Heart right ventricle (tissue), 16 donors: Measurements from ENCODE around the gene OGFR. TPM values are rescaled to one million over a fixed set of nuclear protein-coding genes. Genes with fewer than 3 reads are reported as not detected.
A peak's percentile ranks its signal among the peaks of the same experiment; 100 is the strongest.

ENCODE experiments used
- ATAC-seq, 8 donors: fragments of 200-7000 bp; cut with Tn5 transposase; one replicate each; pipeline ENCODE4 v1.9.1; 2020; ENCODE audit warnings: mild to moderate bottlenecking in 8 of 8, moderate library complexity in 8 of 8, moderate number of reproducible peaks in 1 of 8
- DNase-seq, 2 donors: peaks; one replicate each; pipeline ENCODE4 v3.0.0-alpha.2; 2020
- H3K27ac ChIP-seq, 10 donors: fragments of 200-600 bp; sonication (generic) in 2 of 10; one replicate each; pipeline versions ENCODE4 v1.5.0 to v1.8.0; 2020 to 2022; ENCODE audit warnings: mild to moderate bottlenecking in 3 of 10
- H3K27me3 ChIP-seq, 7 donors: fragments of 200-600 bp; one replicate each; pipeline ENCODE4 v1.8.0; 2021 to 2022; ENCODE audit warnings: mild to moderate bottlenecking in 2 of 7
- H3K36me3 ChIP-seq, 9 donors: fragments of 200-600 bp; sonication (generic) in 1 of 9; one replicate each; pipeline versions ENCODE4 v1.5.0 to v1.8.0; 2020 to 2022; ENCODE audit warnings: mild to moderate bottlenecking in 2 of 9
- H3K4me1 ChIP-seq, 9 donors: fragments of 200-600 bp; sonication (generic) in 1 of 9; one replicate each; pipeline versions ENCODE4 v1.5.0 to v1.8.0; 2020 to 2022; ENCODE audit warnings: mild to moderate bottlenecking in 4 of 9
- H3K4me3 ChIP-seq, 10 donors: fragments of 200-600 bp; sonication (generic) in 2 of 10; one replicate each; pipeline versions ENCODE4 v1.5.0 to v1.8.0; 2020 to 2022; ENCODE audit warnings: mild to moderate bottlenecking in 7 of 10, moderate library complexity in 2 of 10
- H3K9me3 ChIP-seq, 11 donors: fragments of 200-600 bp in 10 of 11; sonication (generic) in 2 of 11; one replicate each; pipeline versions ENCODE4 v1.5.0 to v1.8.0; 2013 to 2022; ENCODE audit warnings: mild to moderate bottlenecking in 2 of 11, control low read depth in 1 of 11, moderate library complexity in 1 of 11
- WGBS, 2 donors: extraction: QIAGEN DNeasy Blood & Tissue Kit; methylation state at CpG; one replicate each; pipeline ENCODE4 v1.1.7; 2013; ENCODE audit warnings: inconsistent platforms in 1 of 2; 5-methylcytosine and 5-hydroxymethylcytosine counted together
- intact Hi-C, 10 donors: fragments of 100-400 bp; cut with DNase I; formaldehyde crosslinking; loops; one replicate each; pipeline versions ENCODE4 v1.11.1 to v1.14.2; 2022
- polyA plus RNA-seq, 2 donors: library from polyadenylated mRNA; stranded (reverse); fragments of 200-250 nt; gene quantifications; one replicate each; pipeline ENCODE4 v1.2.3, GENCODE V29; 2013
- total RNA-seq, 10 donors: library from RNA; stranded (reverse); fragmentation: NEBNext Ultra II Directional in 3 of 10; extraction: Animal tissue kit (Norgen Biotek cat#: 25700) in 3 of 10; gene quantifications; one replicate each; pipeline versions ENCODE4 v1.2.1 to v1.2.4, GENCODE V29; 2021 to 2023
- TF ChIP-seq, protein P1 (sequence below), 9 donors: fragments of 200-600 bp; sonication (generic) in 2 of 9; IDR thresholded peaks; one replicate each; pipeline versions ENCODE4 v1.5.0 to v1.8.0; 2021 to 2022; ENCODE audit warnings: antibody characterized with exemption in 9 of 9, mild to moderate bottlenecking in 5 of 9, moderate library complexity in 1 of 9
- donor health status: Arrhythmogenic right ventricular cardiomyopathy.
- donor health status: ischemic (EF 13 %, LVEDD 7.1; RV severe dilation, severe dysfunction).
- donor health status: healthy with polysubstance abuse.
- donor health status: DM: no; HTN: yes; CAD: no.
- donor health status: DM: no; HTN: no; CAD: no.
- donor health status: ischemic (EF 25% LVEDD 6.9; RV normal size, moderate dysfunction).
- donor health status: ischemic (EF 25% LVEDD 5.7; RV mildly dilated, moderate dysfunction).
- donor health status: healthy.
- donor health status: DM: yes; HTN: yes; CAD: no.
- donor health status: Ischemic cardiomyopathy.
- donor health status: ischemic (EF 35%, LVEDD 5.7; RV mildly dilated, moderate dysfunction).
- donor health status: nonischemic (EF 11% LVEDD 7.7; RV severe dilation, severe dysfunction).
- donor health status: DM: yes; HTN: yes; CAD: no.
- donor health status: PGD.
- donor health status: ischemic (EF 29% LVEDD 5.4; RV normal size, mild dysfunction).
- donor health status: nonischemic (EF 23%, LVEDD 6.1; RV moderate dilation, normal function).

OGFR gene
- total and polyA plus RNA-seq, 12 donors: 13.0 to 37.5 (median 17.5) TPM

GRCh38 chr20:62816031-62816883, 11.6 kb downstream of the OGFR start:
- peaks cover 0 to 31% (median 14%) of the 10 kb centered on the region in 9 donors for H3K36me3 ChIP-seq
- H3K9me3 ChIP-seq: no peaks in the 10 kb centered on the region
- intact Hi-C loops: no loop called here
- WGBS, 2 donors: 3 to 5% methylated on average over 57 of the region's 57 CpGs
- H3K27me3 ChIP-seq: peaks cover 20 to 55% (median 37%) of the 10 kb centered on the region in 7 donors
- ATAC-seq (no peak), DNase-seq (no peak)
- peak overlapping the region in 9 of 10 donors; percentile 4 to 53 (median 38) for H3K4me3 ChIP-seq
- peak overlapping the region in 3 of 10 donors; percentile 6 to 65 (median 22) for H3K27ac ChIP-seq
- peaks cover 20 to 58% (median 42%) of the 10 kb centered on the region in 9 donors for H3K4me1 ChIP-seq
- TF ChIP-seq, protein P1, sequence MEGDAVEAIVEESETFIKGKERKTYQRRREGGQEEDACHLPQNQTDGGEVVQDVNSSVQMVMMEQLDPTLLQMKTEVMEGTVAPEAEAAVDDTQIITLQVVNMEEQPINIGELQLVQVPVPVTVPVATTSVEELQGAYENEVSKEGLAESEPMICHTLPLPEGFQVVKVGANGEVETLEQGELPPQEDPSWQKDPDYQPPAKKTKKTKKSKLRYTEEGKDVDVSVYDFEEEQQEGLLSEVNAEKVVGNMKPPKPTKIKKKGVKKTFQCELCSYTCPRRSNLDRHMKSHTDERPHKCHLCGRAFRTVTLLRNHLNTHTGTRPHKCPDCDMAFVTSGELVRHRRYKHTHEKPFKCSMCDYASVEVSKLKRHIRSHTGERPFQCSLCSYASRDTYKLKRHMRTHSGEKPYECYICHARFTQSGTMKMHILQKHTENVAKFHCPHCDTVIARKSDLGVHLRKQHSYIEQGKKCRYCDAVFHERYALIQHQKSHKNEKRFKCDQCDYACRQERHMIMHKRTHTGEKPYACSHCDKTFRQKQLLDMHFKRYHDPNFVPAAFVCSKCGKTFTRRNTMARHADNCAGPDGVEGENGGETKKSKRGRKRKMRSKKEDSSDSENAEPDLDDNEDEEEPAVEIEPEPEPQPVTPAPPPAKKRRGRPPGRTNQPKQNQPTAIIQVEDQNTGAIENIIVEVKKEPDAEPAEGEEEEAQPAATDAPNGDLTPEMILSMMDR (IDR thresholded peaks at IDR 0.05): no peak

DNA sequence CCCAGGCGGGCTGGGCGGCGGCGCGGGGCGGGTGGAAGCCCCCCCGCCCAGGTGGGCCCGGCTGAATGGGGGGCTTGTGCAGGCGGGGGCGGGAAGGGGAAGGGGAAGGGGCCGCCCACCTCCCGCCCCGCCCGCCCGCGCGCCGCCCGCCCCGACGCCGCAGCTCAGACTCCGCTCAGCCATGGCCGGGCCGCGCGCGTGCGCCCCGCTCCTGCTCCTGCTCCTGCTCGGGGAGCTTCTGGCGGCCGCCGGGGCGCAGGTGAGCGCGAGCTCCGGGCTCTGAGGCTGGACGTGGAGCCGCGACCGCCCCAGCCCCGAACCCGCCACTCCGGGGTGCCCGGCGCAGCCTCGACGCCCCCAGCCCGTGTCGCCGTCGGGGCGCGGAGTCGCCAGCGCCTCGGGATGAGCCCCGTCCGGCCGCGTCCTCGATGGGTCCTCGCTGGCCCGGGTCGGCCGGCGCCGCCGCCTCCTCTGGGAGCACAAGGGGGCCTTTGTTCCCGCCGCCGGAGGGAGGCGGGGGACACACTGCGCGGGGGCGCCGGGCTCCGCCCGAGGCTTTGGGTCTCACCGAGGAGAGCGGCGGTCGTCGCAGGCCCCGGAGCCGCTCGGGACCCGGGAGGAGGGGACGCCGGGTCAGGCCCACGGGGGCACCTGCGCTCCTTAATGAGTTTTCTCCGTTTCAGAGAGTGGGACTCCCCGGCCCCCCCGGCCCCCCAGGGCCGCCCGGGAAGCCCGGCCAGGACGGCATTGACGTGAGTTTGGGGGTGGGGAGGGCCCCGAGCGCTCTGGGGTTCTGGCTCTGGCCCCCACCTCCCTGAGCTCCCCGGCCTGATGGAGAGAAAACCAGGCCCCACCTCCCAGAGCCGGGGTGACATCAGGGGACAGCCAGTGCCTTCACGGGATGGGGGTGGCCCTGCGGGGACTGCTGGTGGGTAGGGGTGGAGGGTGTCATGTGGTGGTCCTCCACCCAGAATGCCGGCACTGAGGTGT, 12.5 kb downstream of the OGFR start, which contains the start of gene COL9A3:
Gene COL9A3, plus strand, starts transcription at position 167 of the 990 bp plus-strand sequence. Its CDS starts 15 bp downstream, at position 182.
- 7% methylated on average over 78 to 108 of the region's 108 CpGs for WGBS, 2 donors
- peak within 1 kb of the TSS in 9 of 10 donors; percentile 4 to 53 (median 38) for H3K4me3 ChIP-seq
- DNase-seq (no peak), ATAC-seq (no peak)
- peak within 1 kb of the TSS in 3 of 10 donors; percentile 6 to 76 (median 65) for H3K27ac ChIP-seq
- peaks cover 20 to 55% (median 37%) of the 10 kb centered on the region in 7 donors for H3K27me3 ChIP-seq
- TF ChIP-seq, protein P1 (IDR thresholded peaks at IDR 0.05): no peak
- H3K36me3 ChIP-seq: peaks cover 0 to 22% (median 5%) of the 10 kb centered on the region in 9 donors
- intact Hi-C loops: no loop called here
- no peaks in the 10 kb centered on the region for H3K9me3 ChIP-seq
- H3K4me1 ChIP-seq: peaks cover 20 to 58% (median 42%) of the 10 kb centered on the region in 9 donors

- ATAC-seq: no peak
- Histone ChIP-seq H3K27ac (peak overlapping the region in 6 of 10 donors; percentile 4 to 76 (median 60)), H3K36me3 (peaks cover 0 to 13% (median 0%) of the 10 kb centered on the region in 9 donors), H3K4me1 (peaks cover 20 to 58% (median 42%) of the 10 kb centered on the region in 9 donors), H3K9me3 (no peaks in the 10 kb centered on the region), H3K27me3 (peaks cover 20 to 55% (median 37%) of the 10 kb centered on the region in 7 donors), H3K4me3 (peak overlapping the region in 3 of 10 donors; percentile 14 to 48 (median 45))
- no peak for DNase-seq
- TF ChIP-seq, protein P1 (IDR thresholded peaks at IDR 0.05): no peak
- intact Hi-C loops: no loop called here
- WGBS, 2 donors: 55 to 71% methylated on average over 12 of the region's 12 CpGs
Observed at GRCh38 chr20:62817975-62818591, 13.4 kb downstream of the OGFR start.
